Astrocyte (in vitro differentiated cells and primary cell): ENCODE measurements around the gene VEGFD. TPM values are rescaled to one million over a fixed set of nuclear protein-coding genes. Genes with fewer than 3 reads are reported as not detected.
"Not testable (repeated sequence)": the region's sequence is repeated elsewhere in the genome, so short reads cannot be mapped to it uniquely, and the experiment has no call there.

Experiments
- DNase-seq: peaks from one replicate; pipeline ENCODE4 v3.0.0-alpha.2; 2010; ENCODE audit warnings: low read depth
- FAIRE-seq: peaks from 2 replicates; lab custom pipeline; 2011; peaks lifted over from hg19 to GRCh38; lab: Jason Lieb, UNC
- H2AFZ ChIP-seq: 2 replicates; pipeline ENCODE4 v1.6.0; 2012; ENCODE audit warnings: low read depth, low read length, inconsistent platforms
- H3K27ac ChIP-seq: 2 replicates; pipeline ENCODE4 v1.5.1; 2011; ENCODE audit warnings: low read depth, low read length, inconsistent platforms
- H3K27me3 ChIP-seq: 2 replicates; pipeline ENCODE4 v1.6.0; 2011; ENCODE audit warnings: low read length, inconsistent platforms; ENCODE audit not compliant: insufficient read depth
- H3K36me3 ChIP-seq: 2 replicates; pipeline ENCODE4 v1.5.1; 2011; ENCODE audit warnings: low read length, inconsistent platforms; ENCODE audit not compliant: insufficient read depth
- H3K4me1 ChIP-seq: 2 replicates; pipeline ENCODE4 v1.5.1; 2011; ENCODE audit warnings: low read length, inconsistent platforms; ENCODE audit not compliant: insufficient read depth
- H3K4me2 ChIP-seq: 2 replicates; pipeline ENCODE4 v1.6.0; 2012; ENCODE audit warnings: low read length, inconsistent platforms
- H3K4me3 ChIP-seq: 2 replicates; pipeline ENCODE4 v1.5.1; 2011; ENCODE audit warnings: low read depth, mild to moderate bottlenecking, low read length, inconsistent platforms; ENCODE audit not compliant: insufficient read depth
- H3K79me2 ChIP-seq: 2 replicates; pipeline ENCODE4 v1.6.0; 2012; ENCODE audit warnings: mild to moderate bottlenecking, low read length, inconsistent platforms; ENCODE audit not compliant: insufficient read depth
- H3K9ac ChIP-seq: 2 replicates; pipeline ENCODE4 v1.6.0; 2012; ENCODE audit warnings: mild to moderate bottlenecking, low read length, inconsistent platforms
- H3K9me3 ChIP-seq: 2 replicates; pipeline ENCODE4 v1.5.1; 2012; ENCODE audit warnings: low read depth, mild to moderate bottlenecking, low read length, inconsistent platforms; ENCODE audit not compliant: insufficient read depth
- H4K20me1 ChIP-seq: 2 replicates; pipeline ENCODE4 v1.6.0; 2012; ENCODE audit warnings: low read length, inconsistent platforms; ENCODE audit not compliant: insufficient read depth
- H3K27ac Mint-ChIP-seq: one replicate; pipeline ENCODE4 v1.8.0; 2021; ENCODE audit warnings: mild to moderate bottlenecking, mixed read lengths; ENCODE audit not compliant: unreplicated experiment
- H3K27me3 Mint-ChIP-seq: one replicate; pipeline ENCODE4 v1.8.0; 2021; ENCODE audit warnings: low read depth, mixed read lengths; ENCODE audit not compliant: unreplicated experiment
- H3K36me3 Mint-ChIP-seq: one replicate; pipeline ENCODE4 v1.8.0; 2021; ENCODE audit warnings: low read depth, mixed read lengths; ENCODE audit not compliant: unreplicated experiment
- H3K4me1 Mint-ChIP-seq: one replicate; pipeline ENCODE4 v1.8.0; 2021; ENCODE audit warnings: low read depth, mixed read lengths; ENCODE audit not compliant: unreplicated experiment
- H3K4me3 Mint-ChIP-seq: one replicate; pipeline ENCODE4 v1.8.0; 2021; ENCODE audit warnings: mild to moderate bottlenecking, moderate library complexity, mixed read lengths; ENCODE audit not compliant: unreplicated experiment
- H3K9me3 Mint-ChIP-seq: one replicate; pipeline ENCODE4 v1.8.0; 2021; ENCODE audit warnings: mild to moderate bottlenecking, mixed read lengths; ENCODE audit not compliant: unreplicated experiment
- EZH2 ChIP-seq: IDR thresholded peaks from 2 replicates; pipeline ENCODE4 v1.6.1; 2012; ENCODE audit warnings: mild to moderate bottlenecking, low read length, inconsistent platforms; ENCODE audit not compliant: insufficient read depth
- total RNA-seq: library from RNA; stranded (reverse); gene quantifications from 2 replicates; pipeline ENCODE4 v1.2.1, GENCODE V29; 2021
- TF ChIP-seq, protein P1 (sequence below): IDR thresholded peaks from 2 replicates; pipeline ENCODE4 v1.5.1; 2011; ENCODE audit warnings: low read depth, mild to moderate bottlenecking, inconsistent platforms, low read length, moderate library complexity; ENCODE audit not compliant: insufficient read depth

The VEGFD gene
- total RNA-seq, 1 donor from 2014 or later: not detected

DNA sequence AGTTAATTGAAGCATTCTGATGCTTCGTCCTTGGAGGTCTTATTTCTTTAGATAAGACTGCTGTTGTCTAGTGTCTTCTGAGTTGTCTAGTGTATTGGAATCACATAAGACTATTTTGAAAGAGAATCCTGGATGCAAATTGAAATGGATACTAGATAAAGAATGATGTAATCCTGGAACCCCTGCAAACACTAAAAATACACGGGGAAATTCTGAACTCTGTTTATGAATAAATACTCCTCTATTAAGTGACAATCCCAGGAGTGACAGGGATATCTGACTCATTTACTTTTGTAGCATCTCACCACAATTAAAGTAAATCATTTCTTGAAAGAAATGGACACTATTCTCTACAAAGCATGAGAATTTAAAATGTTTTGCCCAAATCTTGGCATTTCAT, 69.7 kb downstream of the VEGFD start:
- H3K27me3 Mint-ChIP-seq: no peaks in the 10 kb centered on the region
- no peak for DNase-seq
- Histone ChIP-seq H3K27ac (no peak overlapping the region), H3K4me2 (no peak overlapping the region), H4K20me1 (no peaks in the 10 kb centered on the region), H2AFZ (no peak overlapping the region), H3K9ac (no peak overlapping the region), H3K36me3 (no peaks in the 10 kb centered on the region), H3K9me3 (no peaks in the 10 kb centered on the region), H3K79me2 (no peaks in the 10 kb centered on the region), H3K4me1 (no peaks in the 10 kb centered on the region), H3K27me3 (no peaks in the 10 kb centered on the region), H3K4me3 (no peak overlapping the region)
- H3K4me3 Mint-ChIP-seq: no peak overlapping the region
- no peaks in the 10 kb centered on the region for H3K9me3 Mint-ChIP-seq
- H3K4me1 Mint-ChIP-seq: no peaks in the 10 kb centered on the region
- TF ChIP-seq, protein P1, sequence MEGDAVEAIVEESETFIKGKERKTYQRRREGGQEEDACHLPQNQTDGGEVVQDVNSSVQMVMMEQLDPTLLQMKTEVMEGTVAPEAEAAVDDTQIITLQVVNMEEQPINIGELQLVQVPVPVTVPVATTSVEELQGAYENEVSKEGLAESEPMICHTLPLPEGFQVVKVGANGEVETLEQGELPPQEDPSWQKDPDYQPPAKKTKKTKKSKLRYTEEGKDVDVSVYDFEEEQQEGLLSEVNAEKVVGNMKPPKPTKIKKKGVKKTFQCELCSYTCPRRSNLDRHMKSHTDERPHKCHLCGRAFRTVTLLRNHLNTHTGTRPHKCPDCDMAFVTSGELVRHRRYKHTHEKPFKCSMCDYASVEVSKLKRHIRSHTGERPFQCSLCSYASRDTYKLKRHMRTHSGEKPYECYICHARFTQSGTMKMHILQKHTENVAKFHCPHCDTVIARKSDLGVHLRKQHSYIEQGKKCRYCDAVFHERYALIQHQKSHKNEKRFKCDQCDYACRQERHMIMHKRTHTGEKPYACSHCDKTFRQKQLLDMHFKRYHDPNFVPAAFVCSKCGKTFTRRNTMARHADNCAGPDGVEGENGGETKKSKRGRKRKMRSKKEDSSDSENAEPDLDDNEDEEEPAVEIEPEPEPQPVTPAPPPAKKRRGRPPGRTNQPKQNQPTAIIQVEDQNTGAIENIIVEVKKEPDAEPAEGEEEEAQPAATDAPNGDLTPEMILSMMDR: no peak
- no peak for TF ChIP-seq EZH2
- H3K27ac Mint-ChIP-seq: no peak overlapping the region
- no peak for FAIRE-seq
- H3K36me3 Mint-ChIP-seq: no peaks in the 10 kb centered on the region

DNA sequence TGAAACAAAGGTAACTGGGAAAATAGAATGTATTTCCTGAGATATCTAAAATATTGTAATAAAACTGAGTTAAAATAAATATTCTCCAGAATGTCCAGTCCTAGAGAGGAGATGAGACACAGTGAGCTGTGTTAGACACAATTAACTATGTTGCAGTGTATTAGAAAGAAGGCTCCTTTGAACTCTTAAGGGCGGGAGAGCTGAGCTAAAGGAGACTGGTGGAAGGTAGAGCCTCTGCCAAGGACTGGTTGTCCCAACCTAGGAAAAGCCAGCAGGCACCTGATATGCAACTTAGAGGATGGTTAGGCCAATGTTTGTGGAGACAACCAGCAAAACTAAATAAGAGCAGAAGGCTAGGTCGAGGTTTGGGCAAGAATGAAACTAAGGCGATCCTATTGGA, 73.1 kb downstream of the VEGFD start:
- H3K36me3 ChIP-seq: no peaks in the 10 kb centered on the region
- H3K4me1 ChIP-seq: no peaks in the 10 kb centered on the region
- no peak overlapping the region for H3K4me3 Mint-ChIP-seq
- H3K27me3 ChIP-seq: no peaks in the 10 kb centered on the region
- no peak overlapping the region for H3K27ac Mint-ChIP-seq
- no peaks in the 10 kb centered on the region for H3K4me1 Mint-ChIP-seq
- no peaks in the 10 kb centered on the region for H3K36me3 Mint-ChIP-seq
- peaks cover 6% of the 10 kb centered on the region for H3K27me3 Mint-ChIP-seq
- no peak overlapping the region for H3K9ac ChIP-seq
- H3K9me3 Mint-ChIP-seq: no peaks in the 10 kb centered on the region
- H3K9me3 ChIP-seq: no peaks in the 10 kb centered on the region
- no peak overlapping the region for H3K27ac ChIP-seq
- no peak for DNase-seq
- no peaks in the 10 kb centered on the region for H4K20me1 ChIP-seq
- no peaks in the 10 kb centered on the region for H3K79me2 ChIP-seq
- FAIRE-seq: no peak
- TF ChIP-seq EZH2: no peak
- no peak overlapping the region for H2AFZ ChIP-seq
- H3K4me2 ChIP-seq: no peak overlapping the region
- H3K4me3 ChIP-seq: no peak overlapping the region

DNA sequence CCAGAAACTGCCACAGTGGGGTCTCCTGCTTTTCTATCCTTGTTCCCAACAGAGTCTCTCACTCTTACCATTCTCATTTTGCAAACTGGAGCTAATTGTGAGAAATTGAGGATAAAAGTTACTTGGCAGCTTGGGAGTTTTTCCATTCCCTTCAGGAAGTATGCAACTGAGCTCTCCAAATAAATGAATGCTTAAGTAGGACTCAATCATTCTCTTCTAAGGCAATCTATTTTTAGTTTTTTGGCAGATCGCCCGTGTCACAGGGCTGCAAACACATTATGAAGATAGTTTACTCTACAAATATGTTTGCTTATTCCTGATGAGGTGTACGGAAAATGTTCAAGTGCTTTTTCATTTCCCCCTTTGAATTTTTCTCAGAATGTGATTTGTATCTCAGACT, 74.1 kb downstream of the VEGFD start:
- H3K9me3 Mint-ChIP-seq: no peaks in the 10 kb centered on the region
- Histone ChIP-seq H3K27ac (no peak overlapping the region), H3K4me3 (no peak overlapping the region), H3K36me3 (no peaks in the 10 kb centered on the region), H3K9ac (no peak overlapping the region), H3K79me2 (no peaks in the 10 kb centered on the region), H3K9me3 (no peaks in the 10 kb centered on the region), H3K27me3 (no peaks in the 10 kb centered on the region), H4K20me1 (no peaks in the 10 kb centered on the region), H2AFZ (no peak overlapping the region), H3K4me1 (no peaks in the 10 kb centered on the region), H3K4me2 (no peak overlapping the region)
- H3K4me3 Mint-ChIP-seq: no peak overlapping the region
- H3K27ac Mint-ChIP-seq: no peak overlapping the region
- H3K36me3 Mint-ChIP-seq: no peaks in the 10 kb centered on the region
- peak; percentile 14 for DNase-seq
- FAIRE-seq: peak; percentile 69
- no peak for TF ChIP-seq EZH2
- TF ChIP-seq, protein P1: no peak
- no peaks in the 10 kb centered on the region for H3K4me1 Mint-ChIP-seq
- H3K27me3 Mint-ChIP-seq: peaks cover 6% of the 10 kb centered on the region

DNA sequence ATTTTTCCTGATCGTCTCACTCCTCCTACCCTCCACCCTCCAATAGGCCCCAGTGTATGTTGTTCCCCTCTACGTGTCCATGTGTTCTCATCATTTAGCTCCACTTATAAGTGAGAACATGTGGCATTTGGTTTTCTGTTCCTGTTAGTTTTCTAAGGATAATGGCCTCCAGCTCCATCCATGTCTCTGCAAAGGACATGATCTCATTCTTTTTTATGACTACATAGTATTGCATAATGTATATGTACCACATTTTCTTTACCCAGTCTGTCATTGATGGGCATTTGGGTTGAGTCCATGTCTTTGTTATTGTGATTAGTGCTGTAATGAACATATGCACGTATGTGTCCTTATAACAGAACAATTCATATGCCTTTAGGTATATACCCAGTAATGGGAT, 78.3 kb downstream of the VEGFD start:
- not testable (repeated sequence) for DNase-seq, H2AFZ ChIP-seq, H3K4me2 ChIP-seq, H3K4me1 ChIP-seq, H3K4me3 ChIP-seq, H3K27ac Mint-ChIP-seq, H3K79me2 ChIP-seq, H3K9me3 Mint-ChIP-seq, H3K9me3 ChIP-seq, H3K4me3 Mint-ChIP-seq, H4K20me1 ChIP-seq, H3K36me3 ChIP-seq, H3K4me1 Mint-ChIP-seq, H3K27ac ChIP-seq, H3K27me3 ChIP-seq, H3K27me3 Mint-ChIP-seq, H3K9ac ChIP-seq, H3K36me3 Mint-ChIP-seq
- FAIRE-seq: peak; percentile 74
